Natural killer cell treated with Interleukin-12 subunit alpha and Interleukin-12 subunit beta and Interleukin-15 and Interleukin-18, amount 100 ng/mL, for 72 hours (primary cell): Measurements from ENCODE around the gene FHIT. TPM values are rescaled to one million over a fixed set of nuclear protein-coding genes. Genes with fewer than 3 reads are reported as not detected.
"Not testable (repeated sequence)": the region's sequence is repeated elsewhere in the genome, so short reads cannot be mapped to it uniquely, and the experiment has no call there.

Experiments used
- ATAC-seq, 2 donors: fragments of 150-1000 bp; cut with Tn5 transposase in 1 of 2; sonication (Bioruptor Pico), chemical (Tn5 transposase) in 1 of 2; 2 replicates each; pipeline ENCODE4 v1.10.0; 2021
- DNase-seq: peaks from one replicate; pipeline ENCODE4 v3.0.0; 2022; ENCODE audit warnings: low spot score
- H3K27ac Mint-ChIP-seq, 2 donors: 1 replicate in 1 of 2; 2 replicates in 1 of 2; pipeline ENCODE4 v1.8.0; 2022; ENCODE audit warnings: mixed read lengths in 2 of 2, mild to moderate bottlenecking in 1 of 2, moderate library complexity in 1 of 2
- H3K27me3 Mint-ChIP-seq, 2 donors: 1 replicate in 1 of 2; 2 replicates in 1 of 2; pipeline ENCODE4 v1.8.0; 2022; ENCODE audit warnings: mixed read lengths in 2 of 2
- H3K36me3 Mint-ChIP-seq: one replicate; pipeline ENCODE4 v1.8.0; 2022; ENCODE audit warnings: mixed read lengths
- H3K4me1 Mint-ChIP-seq, 2 donors: 1 replicate in 1 of 2; 2 replicates in 1 of 2; pipeline ENCODE4 v1.8.0; 2022; ENCODE audit warnings: low read depth in 2 of 2, mixed read lengths in 2 of 2, mild to moderate bottlenecking in 1 of 2
- H3K4me3 Mint-ChIP-seq: one replicate; pipeline ENCODE4 v1.8.0; 2022; ENCODE audit warnings: mixed read lengths
- H3K9me3 Mint-ChIP-seq: 2 replicates; pipeline ENCODE4 v1.8.0; 2022; ENCODE audit warnings: mixed read lengths
- total RNA-seq, 2 donors: library from RNA; stranded (reverse); gene quantifications; one replicate each; pipeline ENCODE4 v1.2.3, GENCODE V29; 2022

The FHIT gene
- total RNA-seq, 2 donors from 2014 or later, result 2.4 to 3.0 TPM

GRCh38 chr3:60551455-60552209 lies 699.6 kb downstream of the FHIT start:
- peaks cover 0 to 16% of the 10 kb centered on the region in 2 donors for H3K4me1 Mint-ChIP-seq
- DNase-seq, result no peak

GRCh38 chr3:60549863-60550262 lies 701.4 kb downstream of the FHIT start:
- peaks cover 3% of the 10 kb centered on the region for H3K9me3 Mint-ChIP-seq
- H3K36me3 Mint-ChIP-seq, result no peaks in the 10 kb centered on the region
- no peak overlapping the region for H3K4me3 Mint-ChIP-seq
- H3K4me1 Mint-ChIP-seq, result peaks cover 0 to 5% of the 10 kb centered on the region in 2 donors
- no peaks in the 10 kb centered on the region for H3K27me3 Mint-ChIP-seq
- no peak overlapping the region for H3K27ac Mint-ChIP-seq
- DNase-seq (no peak), ATAC-seq (no peak)

More at GRCh38 chr3:60551455-60552209, 699.6 kb downstream of the FHIT start:
- Mint-ChIP-seq H3K27me3 (no peaks in the 10 kb centered on the region), H3K27ac (peak overlapping the region in 1 of 2 donors; percentile 24), H3K9me3 (peaks cover 3% of the 10 kb centered on the region), H3K4me3 (no peak overlapping the region), H3K36me3 (no peaks in the 10 kb centered on the region)
- no peak for ATAC-seq

- Mint-ChIP-seq H3K27ac (no peak overlapping the region), H3K4me3 (no peak overlapping the region), H3K4me1 (no peaks in the 10 kb centered on the region), H3K27me3 (no peaks in the 10 kb centered on the region), H3K9me3 (peaks cover 3% of the 10 kb centered on the region), H3K36me3 (no peaks in the 10 kb centered on the region)
- DNase-seq, result no peak
- no peak for ATAC-seq
Observed at GRCh38 chr3:60542995-60543394, 708.3 kb downstream of the FHIT start.

- not testable (repeated sequence) for H3K27ac Mint-ChIP-seq, ATAC-seq, H3K36me3 Mint-ChIP-seq, H3K27me3 Mint-ChIP-seq, H3K9me3 Mint-ChIP-seq, DNase-seq, H3K4me1 Mint-ChIP-seq, H3K4me3 Mint-ChIP-seq
Observed at GRCh38 chr3:60539394-60539793, 711.9 kb downstream of the FHIT start.

GRCh38 chr3:60536420-60536819 lies 714.8 kb downstream of the FHIT start:
- Mint-ChIP-seq H3K36me3 (no peaks in the 10 kb centered on the region), H3K4me1 (no peaks in the 10 kb centered on the region), H3K9me3 (peaks cover 3% of the 10 kb centered on the region), H3K4me3 (no peak overlapping the region), H3K27ac (no peak overlapping the region), H3K27me3 (peaks cover 0 to 2% of the 10 kb centered on the region in 2 donors)
- ATAC-seq (no peak), DNase-seq (no peak)

- H3K4me1 Mint-ChIP-seq, result no peaks in the 10 kb centered on the region
- no peak for ATAC-seq
- H3K36me3 Mint-ChIP-seq, result no peaks in the 10 kb centered on the region
- H3K9me3 Mint-ChIP-seq, result peaks cover 3% of the 10 kb centered on the region
- peaks cover 0 to 4% of the 10 kb centered on the region in 2 donors for H3K27me3 Mint-ChIP-seq
- H3K27ac Mint-ChIP-seq, result no peak overlapping the region
- DNase-seq, result no peak
- no peak overlapping the region for H3K4me3 Mint-ChIP-seq
Observed at GRCh38 chr3:60531759-60532158, 719.5 kb downstream of the FHIT start.

- Mint-ChIP-seq H3K27ac (no peak overlapping the region), H3K36me3 (no peaks in the 10 kb centered on the region), H3K27me3 (peaks cover 0 to 4% of the 10 kb centered on the region in 2 donors), H3K4me1 (no peaks in the 10 kb centered on the region), H3K9me3 (peaks cover 3% of the 10 kb centered on the region), H3K4me3 (no peak overlapping the region)
- ATAC-seq, result no peak
- DNase-seq, result no peak
Observed at GRCh38 chr3:60528651-60529050, 722.6 kb downstream of the FHIT start.

GRCh38 chr3:60523536-60523935 lies 727.7 kb downstream of the FHIT start:
- DNase-seq, result no peak
- Mint-ChIP-seq H3K9me3 (no peaks in the 10 kb centered on the region), H3K27ac (no peak overlapping the region), H3K36me3 (no peaks in the 10 kb centered on the region), H3K4me3 (no peak overlapping the region), H3K27me3 (no peaks in the 10 kb centered on the region), H3K4me1 (no peaks in the 10 kb centered on the region)
- no peak for ATAC-seq

- DNase-seq, result no peak
- Mint-ChIP-seq H3K9me3 (no peaks in the 10 kb centered on the region), H3K4me3 (no peak overlapping the region), H3K36me3 (no peaks in the 10 kb centered on the region), H3K27ac (no peak overlapping the region), H3K27me3 (peaks cover 0 to 4% of the 10 kb centered on the region in 2 donors), H3K4me1 (no peaks in the 10 kb centered on the region)
- no peak for ATAC-seq
Observed at GRCh38 chr3:60517134-60517533, 734.1 kb downstream of the FHIT start.

GRCh38 chr3:60514866-60515265 lies 736.4 kb downstream of the FHIT start:
- no peak overlapping the region for H3K27ac Mint-ChIP-seq
- no peaks in the 10 kb centered on the region for H3K9me3 Mint-ChIP-seq
- H3K4me3 Mint-ChIP-seq, result no peak overlapping the region
- no peak for ATAC-seq
- peaks cover 0 to 4% of the 10 kb centered on the region in 2 donors for H3K27me3 Mint-ChIP-seq
- no peaks in the 10 kb centered on the region for H3K36me3 Mint-ChIP-seq
- no peak for DNase-seq
- no peaks in the 10 kb centered on the region for H3K4me1 Mint-ChIP-seq

GRCh38 chr3:60514085-60514649 lies 737.1 kb downstream of the FHIT start:
- ATAC-seq (peak in 1 of 2 donors; percentile 55), DNase-seq (no peak)
- H3K9me3 Mint-ChIP-seq, result no peaks in the 10 kb centered on the region
- no peaks in the 10 kb centered on the region for H3K4me1 Mint-ChIP-seq
- H3K27me3 Mint-ChIP-seq, result peaks cover 0 to 4% of the 10 kb centered on the region in 2 donors
- no peak overlapping the region for H3K27ac Mint-ChIP-seq
- no peaks in the 10 kb centered on the region for H3K36me3 Mint-ChIP-seq
- H3K4me3 Mint-ChIP-seq, result no peak overlapping the region

- no peak for DNase-seq
- H3K27ac Mint-ChIP-seq, result no peak overlapping the region
- H3K4me3 Mint-ChIP-seq, result no peak overlapping the region
- no peaks in the 10 kb centered on the region for H3K4me1 Mint-ChIP-seq
- no peaks in the 10 kb centered on the region for H3K9me3 Mint-ChIP-seq
- ATAC-seq, result no peak
- peaks cover 0 to 4% of the 10 kb centered on the region in 2 donors for H3K27me3 Mint-ChIP-seq
- H3K36me3 Mint-ChIP-seq, result no peaks in the 10 kb centered on the region
Observed at GRCh38 chr3:60513241-60513640, 738.0 kb downstream of the FHIT start.

GRCh38 chr3:60512506-60512905 lies 738.7 kb downstream of the FHIT start:
- H3K27me3 Mint-ChIP-seq, result peaks cover 0 to 4% of the 10 kb centered on the region in 2 donors
- H3K36me3 Mint-ChIP-seq, result no peaks in the 10 kb centered on the region
- no peak overlapping the region for H3K27ac Mint-ChIP-seq
- H3K9me3 Mint-ChIP-seq, result no peaks in the 10 kb centered on the region
- DNase-seq (no peak), ATAC-seq (no peak)
- H3K4me1 Mint-ChIP-seq, result no peaks in the 10 kb centered on the region
- no peak overlapping the region for H3K4me3 Mint-ChIP-seq

- H3K4me3 Mint-ChIP-seq, result no peak overlapping the region
- H3K27ac Mint-ChIP-seq, result no peak overlapping the region
- H3K4me1 Mint-ChIP-seq, result no peaks in the 10 kb centered on the region
- peaks cover 0 to 4% of the 10 kb centered on the region in 2 donors for H3K27me3 Mint-ChIP-seq
- DNase-seq (no peak), ATAC-seq (no peak)
- H3K36me3 Mint-ChIP-seq, result no peaks in the 10 kb centered on the region
- H3K9me3 Mint-ChIP-seq, result peaks cover 3% of the 10 kb centered on the region
Observed at GRCh38 chr3:60509471-60509870, 741.8 kb downstream of the FHIT start.
